Measurements from ENCODE around the gene RFTN1.

The RFTN1 gene

DNA sequence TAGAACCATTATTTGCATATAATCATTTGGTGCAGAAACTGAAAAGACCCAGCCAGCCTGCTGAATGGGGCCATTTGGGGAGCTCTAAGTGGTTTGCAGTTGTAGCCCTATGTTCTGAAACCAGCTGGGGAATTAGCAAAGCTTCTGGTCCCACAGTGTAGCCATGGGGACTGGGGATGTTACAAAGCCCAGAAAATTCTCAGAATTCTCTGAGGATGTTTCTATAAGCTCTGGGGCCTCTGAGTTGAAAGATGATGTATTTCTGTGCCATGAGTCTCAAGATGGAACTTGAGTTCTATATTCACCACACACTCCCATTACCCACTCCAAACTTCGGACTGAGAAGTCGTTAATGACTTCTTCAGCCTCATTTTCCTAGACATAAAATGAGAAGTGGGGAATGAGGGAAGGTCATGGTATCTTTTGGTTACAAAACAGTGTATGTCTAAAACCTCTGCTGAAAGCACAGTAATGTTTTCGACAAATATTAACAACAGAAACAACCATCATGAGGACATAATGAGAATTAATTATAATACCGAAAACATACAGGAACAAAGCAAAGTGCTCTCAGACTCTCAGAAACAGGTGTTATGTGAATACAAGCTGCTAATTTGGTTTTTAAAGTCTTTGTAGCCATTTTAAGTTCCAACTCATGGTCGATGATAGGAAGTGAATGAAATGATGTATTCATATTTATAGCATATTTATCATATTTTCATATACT, 89.4 kb downstream of the RFTN1 start:
- Histone ChIP-seq H3K4me1 (ENCODE audit: control insufficient read depth, insufficient read depth, low read length) (no peaks in the 10 kb centered on the region), H3K36me3 (ENCODE audit: control insufficient read depth, insufficient read depth, low read length) (no peaks in the 10 kb centered on the region), H3K27me3 (ENCODE audit: control insufficient read depth, insufficient read depth, low read length) (no peaks in the 10 kb centered on the region), H3K9ac (ENCODE audit: low read depth, low read length) (no peak overlapping the region), H3K9me3 (ENCODE audit: control insufficient read depth, insufficient read depth, low read length) (no peaks in the 10 kb centered on the region), H3K4me3 (ENCODE audit: low read depth, low read length) (no peak overlapping the region)

DNA sequence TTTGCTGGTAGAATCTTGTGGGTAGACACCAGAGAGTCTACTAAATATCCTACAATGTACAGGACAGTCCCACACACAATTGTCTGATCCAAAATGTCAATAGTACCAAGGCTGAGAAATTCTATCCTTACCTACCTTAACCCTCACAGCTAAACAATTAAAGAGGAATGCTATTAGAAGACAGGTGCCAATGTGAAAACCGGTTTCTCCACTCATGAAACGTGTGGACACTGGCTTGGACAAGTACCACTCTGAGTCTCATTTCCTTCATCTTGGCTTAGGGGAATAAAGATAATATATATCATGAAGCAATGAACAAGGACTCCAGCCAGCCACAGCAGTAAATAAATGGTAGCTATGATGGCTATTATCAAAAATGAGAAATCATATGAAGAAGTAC, 90.2 kb downstream of the RFTN1 start:
- Histone ChIP-seq H3K36me3 (ENCODE audit: control insufficient read depth, insufficient read depth, low read length) (no peaks in the 10 kb centered on the region), H3K27me3 (ENCODE audit: control insufficient read depth, insufficient read depth, low read length) (no peaks in the 10 kb centered on the region), H3K9me3 (ENCODE audit: control insufficient read depth, insufficient read depth, low read length) (no peaks in the 10 kb centered on the region), H3K9ac (ENCODE audit: low read depth, low read length) (no peak overlapping the region), H3K4me3 (ENCODE audit: low read depth, low read length) (no peak overlapping the region), H3K4me1 (ENCODE audit: control insufficient read depth, insufficient read depth, low read length) (no peaks in the 10 kb centered on the region)

- H3K9me3 ChIP-seq (ENCODE audit: control insufficient read depth, insufficient read depth, low read length): no peaks in the 10 kb centered on the region
- H3K9ac ChIP-seq (ENCODE audit: low read depth, low read length): no peak overlapping the region
- no peaks in the 10 kb centered on the region for H3K4me1 ChIP-seq (ENCODE audit: control insufficient read depth, insufficient read depth, low read length)
- no peak overlapping the region for H3K4me3 ChIP-seq (ENCODE audit: low read depth, low read length)
- H3K36me3 ChIP-seq (ENCODE audit: control insufficient read depth, insufficient read depth, low read length): no peaks in the 10 kb centered on the region
- no peaks in the 10 kb centered on the region for H3K27me3 ChIP-seq (ENCODE audit: control insufficient read depth, insufficient read depth, low read length)
Observed at GRCh38 chr3:16419640-16420241, 93.8 kb downstream of the RFTN1 start.

GRCh38 chr3:16417945-16418739, 95.4 kb downstream of the RFTN1 start:
- Histone ChIP-seq H3K4me1 (ENCODE audit: control insufficient read depth, insufficient read depth, low read length) (no peaks in the 10 kb centered on the region), H3K9me3 (ENCODE audit: control insufficient read depth, insufficient read depth, low read length) (no peaks in the 10 kb centered on the region), H3K9ac (ENCODE audit: low read depth, low read length) (no peak overlapping the region), H3K36me3 (ENCODE audit: control insufficient read depth, insufficient read depth, low read length) (no peaks in the 10 kb centered on the region), H3K27me3 (ENCODE audit: control insufficient read depth, insufficient read depth, low read length) (no peaks in the 10 kb centered on the region), H3K4me3 (ENCODE audit: low read depth, low read length) (no peak overlapping the region)

GRCh38 chr3:16415911-16416476, 97.5 kb downstream of the RFTN1 start:
- Histone ChIP-seq H3K9ac (ENCODE audit: low read depth, low read length) (no peak overlapping the region), H3K4me3 (ENCODE audit: low read depth, low read length) (no peak overlapping the region), H3K9me3 (ENCODE audit: control insufficient read depth, insufficient read depth, low read length) (no peaks in the 10 kb centered on the region), H3K4me1 (ENCODE audit: control insufficient read depth, insufficient read depth, low read length) (no peaks in the 10 kb centered on the region), H3K36me3 (ENCODE audit: control insufficient read depth, insufficient read depth, low read length) (no peaks in the 10 kb centered on the region), H3K27me3 (ENCODE audit: control insufficient read depth, insufficient read depth, low read length) (no peaks in the 10 kb centered on the region)

DNA sequence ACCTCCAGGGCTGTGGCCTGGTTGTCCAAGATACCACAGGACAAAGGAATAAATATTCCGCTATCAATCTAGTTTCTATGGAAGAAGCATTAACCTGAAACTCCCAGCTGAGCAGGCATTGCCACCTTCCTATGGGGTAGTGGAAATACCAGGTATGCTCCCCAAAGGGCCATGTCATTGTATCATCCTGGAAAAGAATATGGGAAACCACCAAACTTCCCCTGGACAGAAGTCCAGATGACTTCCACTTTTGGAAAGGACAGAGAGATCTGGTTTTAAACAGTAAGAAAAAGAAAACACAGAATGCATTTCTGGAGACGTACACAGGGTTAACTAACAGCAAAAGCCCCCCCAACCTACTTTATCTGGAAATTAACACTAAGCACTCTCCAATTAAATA, 100.2 kb downstream of the RFTN1 start:
- Histone ChIP-seq H3K4me1 (ENCODE audit: control insufficient read depth, insufficient read depth, low read length) (no peaks in the 10 kb centered on the region), H3K9me3 (ENCODE audit: control insufficient read depth, insufficient read depth, low read length) (no peaks in the 10 kb centered on the region), H3K36me3 (ENCODE audit: control insufficient read depth, insufficient read depth, low read length) (no peaks in the 10 kb centered on the region), H3K4me3 (ENCODE audit: low read depth, low read length) (no peak overlapping the region), H3K27me3 (ENCODE audit: control insufficient read depth, insufficient read depth, low read length) (no peaks in the 10 kb centered on the region), H3K9ac (ENCODE audit: low read depth, low read length) (no peak overlapping the region)

DNA sequence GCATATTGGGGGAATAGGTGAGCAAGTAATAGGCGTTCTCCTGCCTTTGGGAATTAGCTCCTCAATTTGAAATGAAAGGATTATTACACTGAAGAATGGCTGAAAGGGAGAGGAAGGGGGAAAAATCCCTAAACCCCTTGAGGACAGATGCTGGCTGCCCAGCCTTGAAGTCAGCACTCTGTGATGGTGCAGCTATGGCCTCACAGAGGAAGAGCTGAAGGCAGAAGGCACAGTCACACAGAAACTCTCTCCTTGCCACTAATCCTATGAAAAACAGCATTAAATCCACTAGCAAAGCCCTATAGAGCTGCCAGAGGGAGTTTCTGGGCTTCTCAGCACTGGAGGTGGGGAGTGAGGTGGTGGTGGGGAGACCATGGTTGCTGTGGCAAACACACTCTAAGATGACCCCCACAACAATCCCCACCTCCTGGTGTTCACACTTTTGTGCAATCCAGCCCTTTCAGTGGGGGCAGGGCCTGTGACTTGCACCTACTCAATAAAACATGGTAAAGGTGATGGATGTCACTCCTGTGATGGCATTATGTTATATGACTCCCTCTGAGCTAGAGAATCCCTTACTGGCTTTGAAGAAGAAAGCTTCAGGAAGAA, 101.2 kb downstream of the RFTN1 start:
- Histone ChIP-seq H3K4me1 (ENCODE audit: control insufficient read depth, insufficient read depth, low read length) (peaks cover 5% of the 10 kb centered on the region), H3K9me3 (ENCODE audit: control insufficient read depth, insufficient read depth, low read length) (no peaks in the 10 kb centered on the region)

DNA sequence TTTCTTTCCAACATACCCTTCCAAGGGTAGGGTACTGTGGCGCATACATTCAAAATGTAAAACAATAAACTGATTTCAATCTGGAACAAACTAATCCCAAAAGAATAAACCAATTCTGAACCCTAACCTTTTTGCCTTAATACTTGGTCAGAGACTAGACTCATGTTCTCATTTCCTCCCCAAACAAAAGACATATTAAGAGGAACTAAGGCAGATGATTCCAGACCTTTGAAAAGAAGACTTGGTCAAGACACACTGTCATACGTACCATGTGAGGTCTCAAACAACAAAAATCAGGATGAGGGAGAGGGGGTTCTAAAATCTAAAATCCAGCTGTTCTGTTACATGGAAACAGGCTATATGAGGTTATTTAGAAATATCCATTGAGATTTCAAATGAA, 102.1 kb downstream of the RFTN1 start:
- H3K27me3 ChIP-seq (ENCODE audit: control insufficient read depth, insufficient read depth, low read length): peaks cover 2% of the 10 kb centered on the region
- H3K9me3 ChIP-seq (ENCODE audit: control insufficient read depth, insufficient read depth, low read length): no peaks in the 10 kb centered on the region
- no peak overlapping the region for H3K9ac ChIP-seq (ENCODE audit: low read depth, low read length)
- H3K36me3 ChIP-seq (ENCODE audit: control insufficient read depth, insufficient read depth, low read length): no peaks in the 10 kb centered on the region
- no peak overlapping the region for H3K4me3 ChIP-seq (ENCODE audit: low read depth, low read length)
- peaks cover 5% of the 10 kb centered on the region for H3K4me1 ChIP-seq (ENCODE audit: control insufficient read depth, insufficient read depth, low read length)

More for the DNA sequence above, 101.2 kb downstream of the RFTN1 start:
- H3K9ac ChIP-seq (ENCODE audit: low read depth, low read length): no peak overlapping the region
- H3K4me3 ChIP-seq (ENCODE audit: low read depth, low read length): no peak overlapping the region
- peaks cover 2% of the 10 kb centered on the region for H3K27me3 ChIP-seq (ENCODE audit: control insufficient read depth, insufficient read depth, low read length)
- no peaks in the 10 kb centered on the region for H3K36me3 ChIP-seq (ENCODE audit: control insufficient read depth, insufficient read depth, low read length)

GRCh38 chr3:16410659-16411058, 102.8 kb downstream of the RFTN1 start:
- Histone ChIP-seq H3K9ac (ENCODE audit: low read depth, low read length) (no peak overlapping the region), H3K4me1 (ENCODE audit: control insufficient read depth, insufficient read depth, low read length) (peaks cover 5% of the 10 kb centered on the region), H3K36me3 (ENCODE audit: control insufficient read depth, insufficient read depth, low read length) (no peaks in the 10 kb centered on the region), H3K27me3 (ENCODE audit: control insufficient read depth, insufficient read depth, low read length) (peaks cover 2% of the 10 kb centered on the region), H3K4me3 (ENCODE audit: low read depth, low read length) (no peak overlapping the region), H3K9me3 (ENCODE audit: control insufficient read depth, insufficient read depth, low read length) (no peaks in the 10 kb centered on the region)

DNA sequence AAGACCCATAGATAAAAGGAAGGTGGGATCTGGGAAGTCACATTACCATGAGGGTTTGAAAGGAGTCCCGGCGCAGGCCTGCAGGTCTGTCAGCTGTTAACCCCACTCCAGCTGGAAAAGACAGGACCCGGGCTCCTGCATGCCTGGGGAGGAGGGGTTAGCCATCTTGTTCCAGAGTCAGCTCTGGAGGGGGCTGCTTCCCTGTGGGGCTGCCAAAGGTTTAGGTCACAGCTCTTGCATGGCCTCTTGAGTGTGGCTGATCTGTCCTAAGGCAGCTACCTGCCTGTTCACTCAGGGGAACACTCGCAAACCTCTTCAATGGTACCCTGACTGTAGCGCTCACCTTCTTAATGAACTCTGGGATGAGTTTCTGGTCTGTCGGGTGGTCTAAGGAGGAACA, 104.5 kb downstream of the RFTN1 start:
- H3K9ac ChIP-seq (ENCODE audit: low read depth, low read length): no peak overlapping the region
- H3K36me3 ChIP-seq (ENCODE audit: control insufficient read depth, insufficient read depth, low read length): no peaks in the 10 kb centered on the region
- no peaks in the 10 kb centered on the region for H3K9me3 ChIP-seq (ENCODE audit: control insufficient read depth, insufficient read depth, low read length)
- peaks cover 2% of the 10 kb centered on the region for H3K27me3 ChIP-seq (ENCODE audit: control insufficient read depth, insufficient read depth, low read length)
- H3K4me3 ChIP-seq (ENCODE audit: low read depth, low read length): no peak overlapping the region
- H3K4me1 ChIP-seq (ENCODE audit: control insufficient read depth, insufficient read depth, low read length): peaks cover 5% of the 10 kb centered on the region

- Histone ChIP-seq H3K4me3 (ENCODE audit: low read depth, low read length) (no peak overlapping the region), H3K36me3 (ENCODE audit: control insufficient read depth, insufficient read depth, low read length) (no peaks in the 10 kb centered on the region), H3K9ac (ENCODE audit: low read depth, low read length) (no peak overlapping the region), H3K4me1 (ENCODE audit: control insufficient read depth, insufficient read depth, low read length) (peaks cover 5% of the 10 kb centered on the region), H3K27me3 (ENCODE audit: control insufficient read depth, insufficient read depth, low read length) (peaks cover 2% of the 10 kb centered on the region), H3K9me3 (ENCODE audit: control insufficient read depth, insufficient read depth, low read length) (no peaks in the 10 kb centered on the region)
Observed at GRCh38 chr3:16407366-16407765, 106.1 kb downstream of the RFTN1 start.

Measured in iPS-15b (cell line).